GM19397 (cell line): ENCODE measurements around the gene UBXN7.
"Not testable (repeated sequence)": the region's sequence is repeated elsewhere in the genome, so short reads cannot be mapped to it uniquely, and the experiment has no call there.

ENCODE experiments used
- ATAC-seq: cut with Tn5 transposase; IDR thresholded peaks from one replicate; pipeline ENCODE4 v1.9.1; 2021; ENCODE audit warnings: mild to moderate bottlenecking, moderate library complexity; ENCODE audit not compliant: unreplicated experiment

UBXN7 gene

GRCh38 chr3:196432137-196432879 is at the start of gene UBXN7:
Gene UBXN7, minus strand, starts transcription at chr3:196432427. Its CDS starts 28 bp downstream, at chr3:196432399.
- peak; percentile 87 for ATAC-seq

GRCh38 chr3:196477678-196478077 is 45.5 kb upstream of the UBXN7 start:
- ATAC-seq: no peak

GRCh38 chr3:196472286-196472685 is 40.1 kb upstream of the UBXN7 start:
- no peak for ATAC-seq

GRCh38 chr3:196471551-196471950 is 39.3 kb upstream of the UBXN7 start:
- no peak for ATAC-seq

- ATAC-seq: not testable (repeated sequence)
These were observed 38.0 kb upstream of the UBXN7 start for GRCh38 chr3:196470182-196470581.

GRCh38 chr3:196463804-196464203 is 31.6 kb upstream of the UBXN7 start:
- no peak for ATAC-seq

GRCh38 chr3:196463478-196463756 is 31.2 kb upstream of the UBXN7 start:
- ATAC-seq: no peak

- ATAC-seq: not testable (repeated sequence)
These were observed 30.7 kb upstream of the UBXN7 start for GRCh38 chr3:196462680-196463477.

- ATAC-seq: no peak
These were observed 25.8 kb upstream of the UBXN7 start for GRCh38 chr3:196458063-196458462.

- ATAC-seq: not testable (repeated sequence)
These were observed 25.2 kb upstream of the UBXN7 start for GRCh38 chr3:196457470-196457869.

GRCh38 chr3:196454935-196455334 is 22.7 kb upstream of the UBXN7 start:
- ATAC-seq: no peak

- not testable (repeated sequence) for ATAC-seq
These were observed 13.2 kb upstream of the UBXN7 start for GRCh38 chr3:196445391-196445790.

GRCh38 chr3:196444500-196444894 is 12.3 kb upstream of the UBXN7 start:
- ATAC-seq: no peak

GRCh38 chr3:196440696-196441095 is 8.5 kb upstream of the UBXN7 start:
- ATAC-seq: no peak

GRCh38 chr3:196440041-196440537 is 7.9 kb upstream of the UBXN7 start:
- no peak for ATAC-seq

- ATAC-seq: peak; percentile 21
These were observed 768 bp downstream of the UBXN7 start for GRCh38 chr3:196431181-196432136.

GRCh38 chr3:196428041-196428440 is 4.2 kb downstream of the UBXN7 start:
- ATAC-seq: no peak

GRCh38 chr3:196424421-196424820 is 7.8 kb downstream of the UBXN7 start:
- ATAC-seq: not testable (repeated sequence)

- no peak for ATAC-seq
These were observed 9.0 kb downstream of the UBXN7 start for GRCh38 chr3:196423044-196423781.

GRCh38 chr3:196421668-196422067 is 10.6 kb downstream of the UBXN7 start:
- not testable (repeated sequence) for ATAC-seq
